Left lung (tissue), 10 donors: Measurements from ENCODE around the gene MTHFD2. TPM values are rescaled to one million over a fixed set of nuclear protein-coding genes. Genes with fewer than 3 reads are reported as not detected.

Experiments
- ATAC-seq: fragments of 200-7000 bp; cut with Tn5 transposase; one replicate; pipeline ENCODE4 v1.9.1; 2020; ENCODE audit warnings: moderate library complexity
- DNase-seq, 4 donors: peaks; one replicate each; pipeline ENCODE4 v3.0.0-alpha.2; 2013 to 2020
- H3K27ac ChIP-seq, 2 donors: fragments of 200-600 bp; sonication (generic) in 1 of 2; one replicate each; pipeline versions ENCODE4 v1.5.0 to v1.8.0; 2020 to 2021
- H3K27me3 ChIP-seq, 2 donors: fragments of 200-600 bp; sonication (generic) in 1 of 2; one replicate each; pipeline versions ENCODE4 v1.5.0 to v1.8.0; 2020 to 2021
- H3K36me3 ChIP-seq, 2 donors: fragments of 200-600 bp; sonication (generic) in 1 of 2; one replicate each; pipeline versions ENCODE4 v1.5.0 to v1.8.0; 2020 to 2021
- H3K4me1 ChIP-seq, 2 donors: fragments of 200-600 bp; one replicate each; pipeline ENCODE4 v1.8.0; 2021
- H3K4me3 ChIP-seq, 2 donors: fragments of 200-600 bp; sonication (generic) in 1 of 2; one replicate each; pipeline versions ENCODE4 v1.5.0 to v1.8.0; 2020 to 2021; ENCODE audit warnings: mild to moderate bottlenecking in 1 of 2
- H3K9me3 ChIP-seq, 2 donors: fragments of 200-600 bp; sonication (generic) in 1 of 2; one replicate each; pipeline versions ENCODE4 v1.5.0 to v1.8.0; 2020 to 2021
- CTCF ChIP-seq, 2 donors: fragments of 200-600 bp; sonication (generic) in 1 of 2; IDR thresholded peaks; one replicate each; pipeline versions ENCODE4 v1.5.0 to v1.8.0; 2021; ENCODE audit warnings: antibody characterized with exemption in 2 of 2
- intact Hi-C, 2 donors: fragments of 100-400 bp; cut with DNase I; formaldehyde crosslinking; loops; one replicate each; pipeline versions ENCODE4 v1.11.2 to v1.14.2; 2022
- polyA plus RNA-seq, 6 donors: library from polyadenylated mRNA; unstranded; fragments of 120-200 nt; gene quantifications; one replicate each; pipeline ENCODE4 v1.2.1, GENCODE V29; 2013; ENCODE audit not compliant: insufficient read length in 6 of 6
- total RNA-seq, 2 donors: library from RNA; stranded (reverse); fragmentation: NEBNext Ultra II Directional; extraction: Animal tissue kit (Norgen Biotek cat#: 25700); gene quantifications; one replicate each; pipeline ENCODE4 v1.2.1, GENCODE V29; 2021
- donor health status: DM: no; HTN: yes; CAD: no.
- donor health status: DM: no; HTN: no; CAD: no.

MTHFD2 gene
- total and polyA plus RNA-seq, 8 donors = 12.8 to 81.2 (median 16.2) TPM

GRCh38 chr2:74221091-74221490, 22.7 kb downstream of the MTHFD2 start:
- intact Hi-C loops = no loop called here
- H3K27me3 ChIP-seq = no peaks in the 10 kb centered on the region
- H3K4me1 ChIP-seq = peaks cover 0 to 7% of the 10 kb centered on the region in 2 donors
- DNase-seq = no peak
- H3K36me3 ChIP-seq = peaks cover 0 to 36% of the 10 kb centered on the region in 2 donors
- no peak overlapping the region for H3K27ac ChIP-seq
- TF ChIP-seq CTCF (IDR thresholded peaks at IDR 0.05) = no peak
- no peak overlapping the region for H3K4me3 ChIP-seq
- no peak for ATAC-seq
- no peaks in the 10 kb centered on the region for H3K9me3 ChIP-seq

- DNase-seq (no peak), ATAC-seq (no peak)
- intact Hi-C loops = no loop called here
- H3K9me3 ChIP-seq = no peaks in the 10 kb centered on the region
- no peak for TF ChIP-seq CTCF (IDR thresholded peaks at IDR 0.05)
- H3K4me3 ChIP-seq = no peak overlapping the region
- no peak overlapping the region for H3K27ac ChIP-seq
- H3K36me3 ChIP-seq = peaks cover 0 to 30% of the 10 kb centered on the region in 2 donors
- peaks cover 0 to 7% of the 10 kb centered on the region in 2 donors for H3K4me1 ChIP-seq
- no peaks in the 10 kb centered on the region for H3K27me3 ChIP-seq
Measured at GRCh38 chr2:74221604-74222299, 23.3 kb downstream of the MTHFD2 start.

- H3K27ac ChIP-seq = no peak overlapping the region
- no peak overlapping the region for H3K4me3 ChIP-seq
- H3K36me3 ChIP-seq = peaks cover 0 to 24% of the 10 kb centered on the region in 2 donors
- ATAC-seq (no peak), DNase-seq (no peak)
- H3K27me3 ChIP-seq = no peaks in the 10 kb centered on the region
- no peaks in the 10 kb centered on the region for H3K9me3 ChIP-seq
- no peak for TF ChIP-seq CTCF (IDR thresholded peaks at IDR 0.05)
- intact Hi-C loops = no loop called here
- peaks cover 0 to 7% of the 10 kb centered on the region in 2 donors for H3K4me1 ChIP-seq
Measured at GRCh38 chr2:74222300-74222650, 23.9 kb downstream of the MTHFD2 start.

GRCh38 chr2:74223941-74224770, 25.7 kb downstream of the MTHFD2 start:
- peaks cover 0 to 7% of the 10 kb centered on the region in 2 donors for H3K4me1 ChIP-seq
- peak overlapping the region in 1 of 2 donors; percentile 16 for H3K27ac ChIP-seq
- TF ChIP-seq CTCF (IDR thresholded peaks at IDR 0.05) = no peak
- no peaks in the 10 kb centered on the region for H3K27me3 ChIP-seq
- H3K36me3 ChIP-seq = peaks cover 0 to 9% of the 10 kb centered on the region in 2 donors
- no peak for ATAC-seq
- H3K9me3 ChIP-seq = no peaks in the 10 kb centered on the region
- no peak overlapping the region for H3K4me3 ChIP-seq
- DNase-seq = no peak
- intact Hi-C loops = no loop called here
